Stomach (tissue), 19 donors: ENCODE data around the gene RALGAPB. TPM values are rescaled to one million over a fixed set of nuclear protein-coding genes. Genes with fewer than 3 reads are reported as not detected.

Source experiments
- DNase-seq, 2 donors: peaks; one replicate each; pipeline versions ENCODE4 v3.0.0 to v3.0.0-alpha.2; 2013 to 2019
- H3K27ac ChIP-seq, 5 donors: fragments of 200-600 bp in 4 of 5; sonication (generic) in 4 of 5; one replicate each; pipeline ENCODE4 v1.5.1; 2013 to 2019; ENCODE audit warnings: mild to moderate bottlenecking in 1 of 5, moderate library complexity in 1 of 5
- H3K27me3 ChIP-seq, 3 donors: fragments of 200-600 bp; sonication (generic); one replicate each; pipeline ENCODE4 v1.5.1; 2017 to 2019; ENCODE audit warnings: mixed run types in 1 of 3
- H3K36me3 ChIP-seq, 4 donors: fragments of 200-600 bp; sonication (generic); 1 replicate in 3 of 4; 2 replicates in 1 of 4; pipeline ENCODE4 v1.5.1; 2016 to 2019
- H3K4me1 ChIP-seq, 4 donors: fragments of 200-600 bp; sonication (generic); one replicate each; pipeline ENCODE4 v1.5.1; 2016 to 2019
- H3K4me3 ChIP-seq, 4 donors: fragments of 200-600 bp; sonication (generic) in 3 of 4; one replicate each; pipeline ENCODE4 v1.5.1; 2016 to 2019; ENCODE audit warnings: mild to moderate bottlenecking in 1 of 4
- H3K9me3 ChIP-seq, 4 donors: fragments of 200-600 bp; sonication (generic); one replicate each; pipeline ENCODE4 v1.5.1; 2016 to 2019
- CTCF ChIP-seq, 7 experiments: fragments of 450-650 bp in 4 of 7; fragments of 200-600 bp in 3 of 7; sonication (generic) in 3 of 7; IDR thresholded peaks; one replicate each; pipeline ENCODE4 v1.5.1; 2016 to 2019; ENCODE audit warnings: antibody characterized with exemption in 7 of 7, control low read depth in 2 of 7, mild to moderate bottlenecking in 1 of 7
- EP300 ChIP-seq: sonication (generic); formaldehyde crosslinking; IDR thresholded peaks from one replicate; pipeline ENCODE4 v1.6.1; 2017; ENCODE audit warnings: antibody characterized with exemption
- POLR2A ChIP-seq, 4 donors: fragments of 450-650 bp; IDR thresholded peaks; one replicate each; pipeline ENCODE4 v1.6.1; 2016; ENCODE audit warnings: antibody characterized with exemption in 4 of 4, control low read depth in 2 of 4, mild to moderate bottlenecking in 1 of 4, moderate library complexity in 1 of 4
- POLR2AphosphoS5 ChIP-seq, 3 donors: sonication (generic); formaldehyde crosslinking; IDR thresholded peaks; one replicate each; pipeline ENCODE4 v1.6.1; 2016; ENCODE audit warnings: antibody characterized with exemption in 3 of 3
- WGBS, 5 donors: extraction: QIAGEN DNeasy Blood & Tissue Kit in 3 of 5; methylation state at CpG; one replicate each; pipeline versions ENCODE4 v1.1.5 to v1.1.7; 2013 to 2018; 5-methylcytosine and 5-hydroxymethylcytosine counted together
- intact Hi-C: fragments of 100-400 bp; cut with DNase I; formaldehyde crosslinking; loops from one replicate; pipeline ENCODE4 v1.15.1; 2023; ENCODE audit warnings: low total_unique reads
- long read RNA-seq, 10 donors: transcript quantifications; one replicate each; lab custom pipeline, GENCODE V29; 2026
- polyA plus RNA-seq, 3 donors: library from polyadenylated mRNA; stranded (reverse); fragments of 200-250 nt; gene quantifications; one replicate each; pipeline ENCODE4 v1.2.3, GENCODE V29; 2013
- total RNA-seq, 5 donors: library from RNA; depleted of rRNA; stranded (reverse); fragments of >200 nt; gene quantifications; one replicate each; pipeline versions ENCODE4 v1.1.0 to v1.2.3, GENCODE V29; 2014 to 2016
- donor health status: healthy with polysubstance abuse.
- donor health status: Bipolar disorder and iron deficiency.
- donor health status: healthy.

RALGAPB gene
- 10 to 100 TPM; 26.9 to 57.5 (median 50.2) TPM for total RNA-seq
- 1 to 10 TPM; 5.4 to 7.6 (median 6.7) TPM for polyA plus RNA-seq
- long read RNA-seq, donor 1: 0 reads
- long read RNA-seq, donor 2: 0 reads
- long read RNA-seq, donor 3: 0 reads
- long read RNA-seq, donor 4: 0 reads
- long read RNA-seq, donor 5: 0 reads
- long read RNA-seq, donor 6, full-length matches to known transcripts: 1 of 1 reads
- long read RNA-seq, donor 6, partial matches to known transcripts: 0 of 1 reads
- long read RNA-seq, donor 6, other reads (novel, unspliced or antisense): 0 of 1 reads
- long read RNA-seq, donor 7: 0 reads
- long read RNA-seq, donor 8, full-length matches to known transcripts: 1 of 1 reads
- long read RNA-seq, donor 8, partial matches to known transcripts: 0 of 1 reads
- long read RNA-seq, donor 8, other reads (novel, unspliced or antisense): 0 of 1 reads
- long read RNA-seq, donor 9, partial matches to known transcripts: 0 of 1 reads
- long read RNA-seq, donor 9, other reads (novel, unspliced or antisense): 0 of 1 reads
- long read RNA-seq, donor 10: 0 reads

DNA sequence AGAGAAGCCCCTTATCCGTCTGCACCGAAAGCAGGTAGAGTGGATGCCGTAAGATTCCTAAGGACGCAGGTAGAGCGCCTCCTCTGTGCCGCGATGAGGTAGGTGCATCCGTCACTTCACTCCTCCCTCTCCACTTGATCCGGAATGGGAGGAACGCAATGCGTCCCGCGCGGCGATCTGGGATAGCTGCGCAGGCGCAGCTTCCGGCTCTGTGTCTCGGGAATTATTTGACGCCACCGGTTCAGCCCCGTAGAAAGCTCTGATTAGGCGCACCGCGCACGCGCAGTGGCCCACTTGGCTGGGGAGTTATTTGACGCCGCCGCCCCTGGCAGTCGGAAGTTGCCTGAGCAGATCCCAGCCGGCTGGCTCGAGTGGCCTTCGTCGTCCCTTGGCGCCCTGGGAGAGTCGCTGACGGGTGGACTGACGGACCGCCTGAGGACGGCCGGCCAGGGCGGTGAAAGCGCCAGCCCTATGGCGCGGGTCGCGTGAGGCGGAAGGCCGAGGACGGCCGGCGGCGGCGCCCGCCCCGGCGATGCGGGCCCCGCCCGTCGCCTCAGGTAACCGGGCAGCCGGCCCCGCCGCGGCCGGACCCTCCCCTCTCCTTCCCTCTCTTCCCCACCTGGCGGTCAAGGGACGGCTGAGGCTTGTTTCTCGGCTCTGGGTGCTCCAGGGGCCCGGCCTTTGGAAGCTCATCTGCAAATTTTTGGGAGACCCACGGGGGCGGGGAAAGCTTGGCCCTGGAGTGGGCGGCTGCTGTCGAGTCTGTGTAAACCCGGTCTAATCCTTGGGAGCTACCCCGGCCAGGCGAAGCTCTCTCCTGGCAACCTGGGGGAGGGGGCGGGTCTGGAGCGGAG is at the start of gene RALGAPB:
TSS of gene RALGAPB (plus strand) at position 331 of the 854 bp plus-strand sequence. CDS start 15,590 bp downstream, outside the sequence.
- Histone ChIP-seq H3K36me3 (no peaks in the 10 kb centered on the region), H3K4me3 (peak within 1 kb of the TSS; percentile 82 to 95 (median 86)), H3K9me3 (no peaks in the 10 kb centered on the region), H3K27ac (peak within 1 kb of the TSS; percentile 85 to 97 (median 94)), H3K4me1 (peaks cover 13 to 54% (median 34%) of the 10 kb centered on the region in 4 donors), H3K27me3 (no peaks in the 10 kb centered on the region)
- TF ChIP-seq POLR2A (IDR thresholded peaks at IDR 0.05): no peak
- peak; percentile 68 to 94 (median 84) for TF ChIP-seq POLR2AphosphoS5 (IDR thresholded peaks at IDR 0.05)
- no peak for TF ChIP-seq EP300
- TF ChIP-seq CTCF (IDR thresholded peaks at IDR 0.05): peak in 3 of 7 experiments; percentile 24 to 59 (median 46)
- DNase-seq: peak; percentile 100
- WGBS, 5 donors: 0 to 1% (median 0%) methylated on average over 6 to 79 of the region's 81 CpGs
- intact Hi-C loops: no loop called here

GRCh38 chr20:38423541-38423940 is 49.1 kb upstream of the RALGAPB start:
- Histone ChIP-seq H3K4me3 (no peak overlapping the region), H3K9me3 (no peaks in the 10 kb centered on the region), H3K36me3 (peaks cover 96 to 100% (median 100%) of the 10 kb centered on the region in 4 donors), H3K27me3 (no peaks in the 10 kb centered on the region), H3K27ac (no peak overlapping the region), H3K4me1 (peaks cover 0 to 31% (median 10%) of the 10 kb centered on the region in 4 donors)
- DNase-seq: no peak
- intact Hi-C loops: no loop called here
- TF ChIP-seq EP300: no peak
- no peak for TF ChIP-seq POLR2A (IDR thresholded peaks at IDR 0.05)
- TF ChIP-seq POLR2AphosphoS5 (IDR thresholded peaks at IDR 0.05): no peak
- TF ChIP-seq CTCF (IDR thresholded peaks at IDR 0.05): no peak
- 64 to 83% (median 74%) methylated on average over 4 of the region's 4 CpGs for WGBS, 5 donors

- no peak for DNase-seq
- Histone ChIP-seq H3K4me1 (peaks cover 0 to 25% (median 10%) of the 10 kb centered on the region in 4 donors), H3K4me3 (no peak overlapping the region), H3K27me3 (no peaks in the 10 kb centered on the region), H3K27ac (no peak overlapping the region), H3K36me3 (peaks cover 96 to 100% (median 100%) of the 10 kb centered on the region in 4 donors), H3K9me3 (no peaks in the 10 kb centered on the region)
- 78 to 100% (median 88%) methylated on average over 1 of the region's 1 CpG for WGBS, 5 donors
- intact Hi-C loops: no loop called here
- TF ChIP-seq EP300: no peak
- TF ChIP-seq POLR2A (IDR thresholded peaks at IDR 0.05): no peak
- no peak for TF ChIP-seq CTCF (IDR thresholded peaks at IDR 0.05)
- no peak for TF ChIP-seq POLR2AphosphoS5 (IDR thresholded peaks at IDR 0.05)
Observed at GRCh38 chr20:38424401-38424800, 48.2 kb upstream of the RALGAPB start.
